ENCODE measurements around the gene GALNTL6. TPM values are rescaled to one million over a fixed set of nuclear protein-coding genes. Genes with fewer than 3 reads are reported as not detected.

The GALNTL6 gene
- total and polyA plus RNA-seq, 9 of the 15 experiments (the other 6 are each of a cell fraction or from before 2014, with no cell fraction given): 0.18 to 0.50 (median 0.29) TPM

DNA sequence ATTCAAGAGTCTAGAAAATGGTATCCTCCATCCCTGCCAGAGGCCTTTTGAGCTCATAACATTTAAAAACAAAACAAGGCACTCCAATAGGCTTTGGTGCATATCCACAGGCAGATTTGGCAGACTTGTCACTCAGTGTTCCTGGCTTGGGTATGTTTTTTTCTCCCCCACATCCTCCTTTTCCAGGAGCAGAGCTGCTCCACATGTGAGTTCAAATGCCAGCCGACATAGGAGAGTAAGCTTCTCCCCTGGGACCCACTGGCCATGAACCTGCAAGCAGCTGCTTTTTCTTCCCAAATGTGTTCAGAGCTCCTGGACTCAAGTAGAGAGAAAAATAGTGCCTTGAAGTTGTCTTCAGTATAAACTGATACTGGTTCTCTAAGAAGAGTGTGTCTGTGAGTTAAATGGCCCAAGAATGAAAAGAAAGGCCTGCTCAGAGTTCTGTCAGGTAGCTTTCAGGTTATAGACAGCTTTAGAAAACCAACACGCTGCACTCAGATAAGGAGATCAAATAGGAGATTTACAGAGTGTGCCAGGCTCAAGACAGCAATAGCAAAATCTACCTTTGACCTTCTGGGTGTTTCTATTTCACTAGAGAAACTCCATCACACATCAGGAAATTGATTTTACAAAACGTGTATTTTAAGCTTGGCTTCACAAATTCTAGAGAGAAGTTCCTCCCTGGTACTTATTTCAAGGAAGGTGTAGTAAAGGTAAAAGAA is 1192.9 kb downstream of the GALNTL6 start:
- TF ChIP-seq EGR1 (conservative IDR thresholded peaks at IDR 0.05) (no peak), CEBPB (tag; IDR thresholded peaks at IDR 0.05) (no peak), HNRNPH1 (optimal IDR thresholded peaks at IDR 0.05; ENCODE audit: low read depth, low read length) (no peak)
- TF ChIP-seq, protein P1, sequence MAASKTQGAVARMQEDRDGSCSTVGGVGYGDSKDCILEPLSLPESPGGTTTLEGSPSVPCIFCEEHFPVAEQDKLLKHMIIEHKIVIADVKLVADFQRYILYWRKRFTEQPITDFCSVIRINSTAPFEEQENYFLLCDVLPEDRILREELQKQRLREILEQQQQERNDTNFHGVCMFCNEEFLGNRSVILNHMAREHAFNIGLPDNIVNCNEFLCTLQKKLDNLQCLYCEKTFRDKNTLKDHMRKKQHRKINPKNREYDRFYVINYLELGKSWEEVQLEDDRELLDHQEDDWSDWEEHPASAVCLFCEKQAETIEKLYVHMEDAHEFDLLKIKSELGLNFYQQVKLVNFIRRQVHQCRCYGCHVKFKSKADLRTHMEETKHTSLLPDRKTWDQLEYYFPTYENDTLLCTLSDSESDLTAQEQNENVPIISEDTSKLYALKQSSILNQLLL (CRISPR knock-in tag; IDR thresholded peaks at IDR 0.05; ENCODE audit: borderline replicate concordance): no peak
- Histone ChIP-seq H3K9ac (ENCODE audit: insufficient read depth in 1 of 2, low read depth in 2 of 2, low read length in 2 of 2) (no peak overlapping the region), H3K4me1 (replicated peaks in 1 of 2; ENCODE audit: control insufficient read depth in 2 of 2, insufficient read depth in 2 of 2, low read length in 2 of 2) (peaks cover 0 to 4% of the 10 kb centered on the region in 2 experiments; a peak in 1 of 5 replicates), H3K9me1 (ENCODE audit: control insufficient read depth, insufficient read depth, low read length) (no peaks in the 10 kb centered on the region), H3K9me3 (replicated peaks; ENCODE audit: control insufficient read depth, insufficient read depth, low read depth, low read length) (no peaks in the 10 kb centered on the region), H2AFZ (ENCODE audit: low read depth, low read length) (no peak overlapping the region), H4K20me1 (replicated peaks; ENCODE audit: control insufficient read depth, insufficient read depth, low read length) (no peaks in the 10 kb centered on the region), H3K79me2 (ENCODE audit: control insufficient read depth, insufficient read depth, low read length) (no peaks in the 10 kb centered on the region), H3K4me3 (no peak overlapping the region), H3K27me3 (ENCODE audit: control insufficient read depth in 2 of 2, insufficient read depth in 2 of 2, low read length in 2 of 2) (no peaks in the 10 kb centered on the region), H3K36me3 (ENCODE audit: control insufficient read depth, insufficient read depth, low read length) (no peaks in the 10 kb centered on the region), H3K27ac (ENCODE audit: extremely low read depth, low read depth, low read length) (no peak overlapping the region), H3K4me2 (ENCODE audit: insufficient read depth, low read length) (no peak overlapping the region)
- FAIRE-seq (peak; percentile 54), ATAC-seq (no peak), DNase-seq (ENCODE audit: extremely low read depth in 1 of 4, low spot score in 3 of 4) (no peak)
- BruUV-seq (replicated peaks): no TSS peak
- POLR2A ChIA-PET: no interaction called here
- CTCF ChIA-PET (ENCODE audit: low intra/inter-chr PET ratio): no interaction called here
- in situ Hi-C loops (cut with MboI): no loop called here
- intact Hi-C loops (cut with micrococcal nuclease): no loop called here
- WGBS (ENCODE audit: insufficient coverage, low coverage, missing lambda C conversion rate): 6% methylated on average over 3 of the region's 3 CpGs

Data from K562 (cell line).